Fibroblast of lung (primary cell): ENCODE results near the gene ASB15.

Experiments used
- CTCF ChIP-seq, 2 donors: IDR thresholded peaks in 1 of 2; conservative IDR thresholded peaks in 1 of 2; 1 replicate in 1 of 2; 2 replicates in 1 of 2; pipeline ENCODE4 v1.5.1; 2011 to 2012; ENCODE audit warnings: low read length in 2 of 2, control low read depth in 1 of 2, inconsistent platforms in 1 of 2, low read depth in 1 of 2, mild to moderate bottlenecking in 1 of 2
- EZH2 ChIP-seq: IDR thresholded peaks from 2 replicates; pipeline ENCODE4 v1.5.1; 2012; ENCODE audit warnings: low read length, control low read depth, mild to moderate bottlenecking; ENCODE audit errors: missing control alignments

DNA sequence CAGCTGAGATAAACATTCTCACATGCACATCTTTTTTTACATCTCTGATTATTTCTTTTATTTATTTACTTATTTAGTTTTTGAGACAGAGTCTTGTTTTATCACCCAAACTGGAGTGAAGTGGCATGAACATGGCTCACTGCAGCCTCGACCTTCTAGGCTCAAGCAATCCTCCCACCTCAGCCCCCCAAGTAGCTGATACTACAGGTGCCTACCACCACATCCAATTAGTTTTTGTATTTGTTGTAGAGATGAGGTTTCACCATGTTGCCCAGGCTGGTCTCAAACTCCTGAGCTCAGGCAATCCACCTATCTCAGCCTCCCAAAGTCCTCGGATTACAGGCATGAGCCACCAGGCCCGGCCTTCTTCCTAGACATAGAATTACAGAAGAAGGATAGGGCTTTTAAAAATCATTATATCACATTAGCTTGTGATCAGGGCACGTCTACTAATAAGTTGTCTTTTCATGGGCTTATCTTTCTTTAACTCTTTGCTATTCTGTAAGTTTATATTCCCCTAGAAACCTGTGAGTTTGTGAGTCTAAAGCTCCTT is 5.9 kb downstream of the ASB15 start:
- TF ChIP-seq CTCF (conservative IDR thresholded peaks at IDR 0.05 in 1 of 2, IDR thresholded peaks at IDR 0.05 in 1 of 2; ENCODE audit: low read depth in 1 of 2, low read length in 2 of 2): no peak
- TF ChIP-seq EZH2: no peak
